ENCODE data around the gene LEFTY1. TPM values are rescaled to one million over a fixed set of nuclear protein-coding genes. Genes with fewer than 3 reads are reported as not detected.
A peak's percentile ranks its signal among the peaks of the same experiment; 100 is the strongest.

LEFTY1 gene
- total and polyA plus RNA-seq, 2 of the 13 experiments (the other 11 are each of a cell fraction or from before 2014, with no cell fraction given) = 0.29 to 0.79 TPM

GRCh38 chr1:225923692-225924555, 35.0 kb upstream of the LEFTY1 start, which contains the start of gene PYCR2 (continued):
- TF ChIP-seq NKX3-1 (CRISPR knock-in tag; IDR thresholded peaks at IDR 0.05) (peak; percentile 9; the same call in 1 of the 2 replicates), ZNF557 (CRISPR knock-in tag; IDR thresholded peaks at IDR 0.05) (0 out of 2 replicates have a peak, but pooled peaks have one; percentile 22), KDM3A (CRISPR knock-in tag; IDR thresholded peaks at IDR 0.05; ENCODE audit: low read depth) (peak; percentile 35; the same call in 1 of the 2 replicates), AHR (CRISPR knock-in tag; IDR thresholded peaks at IDR 0.05) (peak; percentile 67; the same call in 1 of the 2 replicates), RFX5 (IDR thresholded peaks at IDR 0.05; ENCODE audit: low read depth, low read length) (0 out of 2 replicates have a peak, but pooled peaks have one; percentile 38), ZFY (CRISPR knock-in tag; IDR thresholded peaks at IDR 0.05) (peak; percentile 91), ZNF564 (CRISPR knock-in tag; IDR thresholded peaks at IDR 0.05) (0 out of 2 replicates have a peak, but pooled peaks have one; percentile 26), EHMT2 (IDR thresholded peaks at IDR 0.05; ENCODE audit: borderline replicate concordance, low read depth, low read length) (no peak), YEATS2 (CRISPR knock-in tag; IDR thresholded peaks at IDR 0.05; ENCODE audit: borderline replicate concordance) (peak; percentile 66), SP140L (CRISPR knock-in tag; IDR thresholded peaks at IDR 0.05; ENCODE audit: borderline replicate concordance) (no peak), HDAC6 (IDR thresholded peaks at IDR 0.05; ENCODE audit: low read depth, low read length) (no peak), NONO (IDR thresholded peaks at IDR 0.05) (no peak), NONO (CRISPR knock-in tag; conservative IDR thresholded peaks at IDR 0.05) (peak; percentile 89), ZNF205 (CRISPR knock-in tag; IDR thresholded peaks at IDR 0.05) (0 out of 2 replicates have a peak, but pooled peaks have one; percentile 40), TAF1 (CRISPR knock-in tag; IDR thresholded peaks at IDR 0.05) (peak; percentile 91), TOPORS (CRISPR knock-in tag; IDR thresholded peaks at IDR 0.05) (no peak), HOXA3 (CRISPR knock-in tag; IDR thresholded peaks at IDR 0.05) (peak; percentile 67; the same call in 1 of the 2 replicates), ZBTB21 (CRISPR knock-in tag; IDR thresholded peaks at IDR 0.05) (no peak), ZNF281 (CRISPR knock-in tag; IDR thresholded peaks at IDR 0.05; ENCODE audit: borderline replicate concordance) (peak; percentile 52; the same call in 1 of the 2 replicates), CENPBD1 (CRISPR knock-in tag; IDR thresholded peaks at IDR 0.05; ENCODE audit: borderline replicate concordance, low read depth) (no peak)
- TF ChIP-seq, protein P1, sequence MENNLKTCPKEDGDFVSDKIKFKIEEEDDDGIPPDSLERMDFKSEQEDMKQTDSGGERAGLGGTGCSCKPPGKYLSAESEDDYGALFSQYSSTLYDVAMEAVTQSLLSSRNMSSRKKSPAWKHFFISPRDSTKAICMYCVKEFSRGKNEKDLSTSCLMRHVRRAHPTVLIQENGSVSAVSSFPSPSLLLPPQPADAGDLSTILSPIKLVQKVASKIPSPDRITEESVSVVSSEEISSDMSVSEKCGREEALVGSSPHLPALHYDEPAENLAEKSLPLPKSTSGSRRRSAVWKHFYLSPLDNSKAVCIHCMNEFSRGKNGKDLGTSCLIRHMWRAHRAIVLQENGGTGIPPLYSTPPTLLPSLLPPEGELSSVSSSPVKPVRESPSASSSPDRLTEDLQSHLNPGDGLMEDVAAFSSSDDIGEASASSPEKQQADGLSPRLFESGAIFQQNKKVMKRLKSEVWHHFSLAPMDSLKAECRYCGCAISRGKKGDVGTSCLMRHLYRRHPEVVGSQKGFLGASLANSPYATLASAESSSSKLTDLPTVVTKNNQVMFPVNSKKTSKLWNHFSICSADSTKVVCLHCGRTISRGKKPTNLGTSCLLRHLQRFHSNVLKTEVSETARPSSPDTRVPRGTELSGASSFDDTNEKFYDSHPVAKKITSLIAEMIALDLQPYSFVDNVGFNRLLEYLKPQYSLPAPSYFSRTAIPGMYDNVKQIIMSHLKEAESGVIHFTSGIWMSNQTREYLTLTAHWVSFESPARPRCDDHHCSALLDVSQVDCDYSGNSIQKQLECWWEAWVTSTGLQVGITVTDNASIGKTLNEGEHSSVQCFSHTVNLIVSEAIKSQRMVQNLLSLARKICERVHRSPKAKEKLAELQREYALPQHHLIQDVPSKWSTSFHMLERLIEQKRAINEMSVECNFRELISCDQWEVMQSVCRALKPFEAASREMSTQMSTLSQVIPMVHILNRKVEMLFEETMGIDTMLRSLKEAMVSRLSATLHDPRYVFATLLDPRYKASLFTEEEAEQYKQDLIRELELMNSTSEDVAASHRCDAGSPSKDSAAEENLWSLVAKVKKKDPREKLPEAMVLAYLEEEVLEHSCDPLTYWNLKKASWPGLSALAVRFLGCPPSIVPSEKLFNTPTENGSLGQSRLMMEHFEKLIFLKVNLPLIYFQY (CRISPR knock-in tag; IDR thresholded peaks at IDR 0.05; ENCODE audit: borderline replicate concordance) = no peak
